Upper lobe of left lung (tissue), 4 donors: ENCODE results near the gene KCNAB1.
"Not testable (repeated sequence)": the region's sequence is repeated elsewhere in the genome, so short reads cannot be mapped to it uniquely, and the experiment has no call there.

Experiments
- CTCF ChIP-seq, 6 experiments: fragments of 450-650 bp in 4 of 6; fragments of 200-600 bp in 2 of 6; sonication (generic) in 2 of 6; IDR thresholded peaks; one replicate each; pipeline ENCODE4 v1.5.1; 2016 to 2019; ENCODE audit warnings: antibody characterized with exemption in 6 of 6
- EP300 ChIP-seq, 4 donors: sonication (generic); formaldehyde crosslinking; IDR thresholded peaks; one replicate each; pipeline ENCODE4 v1.5.1; 2017; ENCODE audit warnings: antibody characterized with exemption in 4 of 4, control low read depth in 2 of 4

- TF ChIP-seq CTCF, EP300 (IDR thresholded peaks at IDR 0.05): not testable (repeated sequence)
Measured at GRCh38 chr3:156099348-156099747, 21.0 kb upstream of the KCNAB1 start.
